ENCODE results near the gene PYY.

DNA sequence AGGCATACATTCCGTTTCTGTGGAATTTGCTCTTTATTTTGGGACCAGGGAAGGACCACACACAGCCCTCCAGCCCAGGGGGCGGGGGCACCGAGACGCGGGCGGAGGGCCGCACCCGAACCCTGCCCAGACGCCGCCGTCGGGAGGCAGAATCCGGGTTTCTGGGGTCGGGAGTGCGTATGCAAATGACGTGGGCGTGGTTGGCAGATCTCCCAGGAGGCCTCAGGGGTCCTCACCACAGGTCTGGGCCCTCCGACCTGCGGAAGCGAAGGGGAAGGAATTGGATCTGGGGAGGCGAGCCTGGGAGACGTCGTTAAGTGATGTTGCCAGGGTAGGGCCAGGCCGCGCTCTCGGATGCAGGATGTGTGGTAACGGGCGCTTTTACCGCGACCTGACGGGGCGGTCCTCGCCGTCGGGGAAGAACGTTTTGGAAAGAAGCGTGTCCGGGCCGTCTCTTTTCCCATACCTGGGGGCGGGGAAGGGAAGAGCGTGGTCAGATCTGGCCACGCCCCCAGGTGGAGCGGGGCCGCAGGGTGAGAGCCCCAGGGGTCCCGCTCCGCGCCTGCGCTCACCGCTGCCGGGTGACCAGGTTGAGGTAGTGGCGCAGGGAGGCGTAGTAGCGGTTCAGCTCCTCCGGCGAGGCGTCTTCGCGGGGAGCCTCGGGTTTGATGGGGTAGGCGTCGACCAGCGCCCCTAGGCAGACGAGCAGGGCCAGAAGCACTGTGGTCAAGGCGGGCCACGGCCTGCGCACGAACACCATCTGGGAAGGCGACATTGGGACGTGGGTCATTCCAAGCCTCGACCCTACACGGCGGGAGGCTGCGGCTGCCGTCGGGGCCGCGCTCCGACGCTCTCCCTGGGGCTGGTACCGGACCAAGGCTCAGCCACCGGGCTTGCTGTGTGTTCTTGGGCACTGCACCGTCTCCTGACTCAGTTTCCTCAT lies 745 bp downstream of the PYY start:
- TF ChIP-seq POLR2A (IDR thresholded peaks at IDR 0.05): no peak
- TF ChIP-seq, protein P1, sequence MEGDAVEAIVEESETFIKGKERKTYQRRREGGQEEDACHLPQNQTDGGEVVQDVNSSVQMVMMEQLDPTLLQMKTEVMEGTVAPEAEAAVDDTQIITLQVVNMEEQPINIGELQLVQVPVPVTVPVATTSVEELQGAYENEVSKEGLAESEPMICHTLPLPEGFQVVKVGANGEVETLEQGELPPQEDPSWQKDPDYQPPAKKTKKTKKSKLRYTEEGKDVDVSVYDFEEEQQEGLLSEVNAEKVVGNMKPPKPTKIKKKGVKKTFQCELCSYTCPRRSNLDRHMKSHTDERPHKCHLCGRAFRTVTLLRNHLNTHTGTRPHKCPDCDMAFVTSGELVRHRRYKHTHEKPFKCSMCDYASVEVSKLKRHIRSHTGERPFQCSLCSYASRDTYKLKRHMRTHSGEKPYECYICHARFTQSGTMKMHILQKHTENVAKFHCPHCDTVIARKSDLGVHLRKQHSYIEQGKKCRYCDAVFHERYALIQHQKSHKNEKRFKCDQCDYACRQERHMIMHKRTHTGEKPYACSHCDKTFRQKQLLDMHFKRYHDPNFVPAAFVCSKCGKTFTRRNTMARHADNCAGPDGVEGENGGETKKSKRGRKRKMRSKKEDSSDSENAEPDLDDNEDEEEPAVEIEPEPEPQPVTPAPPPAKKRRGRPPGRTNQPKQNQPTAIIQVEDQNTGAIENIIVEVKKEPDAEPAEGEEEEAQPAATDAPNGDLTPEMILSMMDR (IDR thresholded peaks at IDR 0.05): no peak

All from heart left ventricle (tissue), 13 donors.